ENCODE data around the gene DNAJA3. TPM values are rescaled to one million over a fixed set of nuclear protein-coding genes. Genes with fewer than 3 reads are reported as not detected.
A peak's percentile ranks its signal among the peaks of the same experiment; 100 is the strongest.
"Not testable (repeated sequence)": the region's sequence is repeated elsewhere in the genome, so short reads cannot be mapped to it uniquely, and the experiment has no call there.

Gene DNAJA3
- total RNA-seq, 1 donor: 31.0 TPM

DNA sequence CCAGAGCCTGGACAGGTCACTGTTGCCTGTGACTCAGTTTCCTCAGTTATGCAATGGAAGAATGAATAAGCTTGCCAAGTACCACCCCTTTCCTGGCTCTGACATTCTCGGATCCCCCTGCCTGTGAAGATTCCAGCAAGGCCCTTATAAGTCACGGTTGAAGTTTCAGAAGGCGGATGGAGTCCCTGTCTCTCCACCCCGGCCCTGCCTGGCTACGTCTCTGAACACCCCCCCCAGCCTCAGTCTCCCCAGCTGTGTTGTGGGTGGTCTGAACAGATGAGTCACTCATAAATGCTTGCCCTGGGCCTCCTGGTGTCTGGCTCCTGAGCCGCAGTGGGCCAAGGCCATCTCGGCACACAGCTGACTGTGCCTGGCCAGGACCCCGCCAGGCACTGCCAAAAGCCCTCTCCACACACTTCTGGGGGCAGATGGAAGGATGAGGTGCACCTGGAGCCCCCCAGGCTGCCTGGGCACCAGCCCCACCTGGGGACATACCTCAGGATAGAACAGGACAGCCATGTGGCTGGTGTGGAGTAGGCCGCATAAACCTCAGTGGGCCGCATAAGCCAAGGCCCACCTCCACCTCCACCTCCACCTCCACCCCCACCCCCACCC lies 38.6 kb upstream of the DNAJA3 start:
- DNase-seq (ENCODE audit: low read depth in 2 of 3, low spot score in 2 of 3): no peak

DNA sequence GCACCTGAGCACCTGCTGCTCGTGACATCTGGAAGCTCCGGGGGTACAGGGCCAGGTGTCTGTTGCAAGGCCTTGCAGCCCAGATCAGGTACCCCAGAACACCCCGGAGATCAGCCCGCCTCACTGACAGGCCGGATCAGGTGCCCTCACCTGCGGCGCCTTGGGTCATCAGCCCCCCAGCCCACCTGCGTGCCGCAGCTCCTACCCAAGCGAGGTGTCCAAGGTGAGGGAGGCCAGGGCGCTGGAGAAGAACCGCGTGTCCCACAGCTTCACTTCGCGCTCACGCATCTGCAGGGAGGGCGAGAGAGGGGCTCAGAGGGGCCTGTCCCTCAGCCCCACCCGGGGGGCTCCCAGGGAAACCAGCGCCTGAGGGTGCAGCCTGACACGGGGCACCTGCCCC lies 37.9 kb upstream of the DNAJA3 start:
- DNase-seq (ENCODE audit: low read depth in 2 of 3, low spot score in 2 of 3): no peak

DNA sequence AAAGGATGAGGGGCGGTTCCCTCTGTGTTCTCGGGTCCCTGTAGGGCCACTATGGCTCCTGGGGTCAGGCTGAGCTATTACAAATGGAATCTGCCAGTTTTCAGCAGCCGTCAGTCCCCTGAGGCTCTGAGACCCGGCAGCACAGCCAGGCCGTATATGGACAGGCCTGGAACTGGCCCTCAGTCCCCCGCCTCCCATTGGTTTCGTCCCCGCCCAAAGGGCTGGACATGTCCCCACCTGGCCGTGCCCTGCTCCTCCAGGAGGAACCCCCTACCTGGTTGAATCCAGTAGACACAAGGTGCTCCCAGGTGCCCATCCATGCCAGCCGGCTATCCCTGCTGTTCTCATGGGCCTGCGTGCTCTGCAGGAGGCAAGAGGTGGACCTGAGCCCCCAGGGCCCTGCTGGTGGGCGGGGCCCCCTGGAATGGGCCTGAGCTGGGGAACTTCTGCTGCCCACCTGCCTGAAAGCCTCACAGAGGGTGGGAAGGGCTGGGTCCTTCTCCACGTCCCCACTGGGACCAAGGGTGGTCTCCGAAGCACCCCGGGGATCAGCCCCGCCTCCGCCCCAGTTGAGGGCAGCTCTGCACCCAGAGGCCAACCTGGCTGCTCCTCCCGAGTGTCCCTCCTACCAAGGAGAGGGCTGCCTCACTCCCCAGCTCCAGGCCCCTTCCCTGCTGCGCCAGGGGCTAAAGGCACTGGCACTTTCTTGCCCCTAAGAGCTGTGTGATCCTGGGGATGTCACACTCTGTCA lies 37.2 kb upstream of the DNAJA3 start:
- no peak for DNase-seq (ENCODE audit: low read depth in 2 of 3, low spot score in 2 of 3)

DNA sequence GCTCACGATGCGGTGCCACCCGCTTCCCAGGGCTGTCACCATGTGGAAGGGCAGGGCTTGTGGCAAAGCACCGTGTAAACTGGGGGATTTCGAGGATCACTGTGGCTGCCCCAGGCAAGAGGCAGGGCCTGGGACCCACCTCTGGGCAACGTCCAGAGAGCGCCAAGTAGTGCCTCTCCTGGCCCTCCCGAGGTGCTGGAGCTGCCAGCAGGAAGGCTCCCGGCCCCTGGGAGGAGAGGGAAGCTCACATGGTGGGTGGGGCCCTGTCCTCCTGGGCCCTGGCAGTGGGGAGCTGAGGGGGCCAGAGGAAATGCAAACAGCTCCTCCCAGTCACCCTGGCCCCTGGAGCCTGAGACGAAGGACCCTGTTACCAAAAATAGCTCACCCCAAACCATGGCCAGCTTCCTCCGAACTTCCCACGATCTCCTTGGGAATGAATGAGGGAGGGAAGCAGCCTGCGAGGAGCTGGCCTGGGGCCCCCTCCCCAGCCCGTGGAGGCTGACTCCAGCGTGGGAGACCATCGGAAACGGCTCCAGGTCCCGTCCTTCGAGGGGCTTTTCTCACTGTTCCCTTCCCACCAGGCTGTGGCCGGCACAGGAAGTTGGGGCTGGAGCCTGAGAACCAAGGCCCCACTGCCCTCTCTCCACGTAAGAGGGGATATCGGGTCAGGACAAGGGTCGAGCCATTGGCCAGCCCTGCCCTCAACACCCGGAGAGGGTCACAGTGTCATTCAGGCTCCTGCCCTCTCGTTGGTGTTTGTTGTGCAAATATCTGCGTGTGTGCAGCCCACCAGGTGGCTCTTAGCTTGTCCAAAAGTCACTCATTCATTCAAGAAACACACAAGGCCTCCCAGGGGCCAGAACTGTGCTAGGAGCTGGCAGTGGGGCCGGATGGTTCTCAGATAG lies 36.4 kb upstream of the DNAJA3 start:
- DNase-seq (ENCODE audit: low read depth in 2 of 3, low spot score in 2 of 3): no peak

DNA sequence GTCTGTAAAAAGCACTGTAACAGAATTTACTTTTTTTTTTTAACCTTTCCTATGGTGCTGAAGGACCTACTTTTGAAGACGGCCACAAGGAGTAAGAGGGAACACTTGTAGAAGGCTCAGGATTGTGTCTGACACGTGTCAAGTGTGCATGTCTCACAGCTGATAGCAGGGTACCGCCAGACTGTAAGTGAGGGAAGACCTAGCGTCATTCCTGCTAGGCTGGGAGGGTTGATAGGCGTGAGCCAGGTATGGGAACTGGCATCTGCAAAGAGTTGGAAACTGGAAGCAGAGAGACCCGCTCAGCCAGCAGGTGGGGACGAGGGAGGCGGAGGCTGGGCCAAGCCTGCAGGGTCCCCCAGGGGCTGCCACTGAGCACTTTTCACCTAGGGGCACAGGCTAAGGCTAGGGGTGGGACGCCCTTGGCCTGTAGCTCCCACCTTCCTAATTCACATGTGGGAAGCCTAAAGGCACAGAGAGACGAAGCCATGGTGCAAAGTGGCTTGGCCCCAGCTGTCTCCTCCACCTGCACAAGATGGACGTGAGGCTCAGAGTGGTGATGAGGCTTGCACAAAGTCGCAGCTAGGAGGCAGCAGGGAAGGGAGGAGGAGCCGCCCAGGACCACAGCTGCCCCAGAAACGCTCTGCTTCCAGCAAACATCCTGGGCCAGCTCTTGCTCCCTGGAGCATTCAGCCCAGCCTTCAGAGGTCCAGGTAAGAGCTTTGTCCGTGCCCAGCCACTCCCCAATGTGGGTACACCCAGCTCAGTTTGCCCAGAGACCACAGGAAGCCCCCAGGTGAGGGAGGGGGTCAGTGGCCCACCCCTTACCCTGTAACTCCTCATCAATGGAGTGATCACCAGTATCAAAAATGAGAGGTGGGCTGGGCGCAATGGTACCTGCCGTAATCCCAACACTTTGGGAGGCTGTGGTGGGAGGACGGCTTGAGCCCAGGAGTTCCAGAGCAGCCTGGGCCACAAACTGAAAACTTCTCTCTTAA lies 35.1 kb upstream of the DNAJA3 start:
- DNase-seq (ENCODE audit: low read depth in 2 of 3, low spot score in 2 of 3): no peak

DNA sequence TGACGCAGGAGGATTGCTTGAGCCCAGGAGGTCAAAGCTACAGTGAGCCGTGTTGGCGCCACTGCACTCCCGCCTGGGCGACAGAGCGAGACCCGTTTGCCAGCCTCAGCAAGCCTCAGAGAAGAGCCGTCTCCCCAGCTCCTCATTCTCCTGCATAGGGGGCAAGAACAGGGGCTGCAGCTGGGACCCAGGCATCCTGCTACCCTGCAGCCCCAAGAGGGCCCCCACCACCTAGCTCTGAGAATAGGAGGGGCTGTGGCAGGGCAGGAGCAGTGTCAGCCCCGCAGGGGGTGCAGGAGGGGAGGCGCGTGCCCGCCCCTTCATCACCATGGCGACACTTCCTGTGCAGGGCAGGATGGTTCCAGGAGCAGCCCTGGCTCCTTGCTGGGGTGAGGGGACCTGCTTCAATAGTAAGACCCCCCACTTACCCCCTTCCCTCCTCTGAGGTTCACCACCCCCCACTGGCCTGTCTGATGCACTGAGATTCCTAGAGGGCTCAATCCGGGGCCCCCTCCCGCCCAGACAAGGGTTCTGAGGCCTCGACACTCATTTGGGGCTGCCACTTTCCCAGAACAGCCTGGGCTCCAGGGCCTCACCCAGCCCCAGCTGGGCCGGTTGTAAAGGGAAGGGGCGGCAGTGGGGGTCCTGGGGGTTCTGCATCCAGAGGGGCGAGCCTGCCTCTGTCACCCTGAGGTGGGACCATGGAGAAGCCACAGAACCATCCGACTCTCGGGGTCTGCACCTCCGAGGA lies 33.9 kb upstream of the DNAJA3 start:
- no peak for DNase-seq (ENCODE audit: low read depth in 2 of 3, low spot score in 2 of 3)

DNA sequence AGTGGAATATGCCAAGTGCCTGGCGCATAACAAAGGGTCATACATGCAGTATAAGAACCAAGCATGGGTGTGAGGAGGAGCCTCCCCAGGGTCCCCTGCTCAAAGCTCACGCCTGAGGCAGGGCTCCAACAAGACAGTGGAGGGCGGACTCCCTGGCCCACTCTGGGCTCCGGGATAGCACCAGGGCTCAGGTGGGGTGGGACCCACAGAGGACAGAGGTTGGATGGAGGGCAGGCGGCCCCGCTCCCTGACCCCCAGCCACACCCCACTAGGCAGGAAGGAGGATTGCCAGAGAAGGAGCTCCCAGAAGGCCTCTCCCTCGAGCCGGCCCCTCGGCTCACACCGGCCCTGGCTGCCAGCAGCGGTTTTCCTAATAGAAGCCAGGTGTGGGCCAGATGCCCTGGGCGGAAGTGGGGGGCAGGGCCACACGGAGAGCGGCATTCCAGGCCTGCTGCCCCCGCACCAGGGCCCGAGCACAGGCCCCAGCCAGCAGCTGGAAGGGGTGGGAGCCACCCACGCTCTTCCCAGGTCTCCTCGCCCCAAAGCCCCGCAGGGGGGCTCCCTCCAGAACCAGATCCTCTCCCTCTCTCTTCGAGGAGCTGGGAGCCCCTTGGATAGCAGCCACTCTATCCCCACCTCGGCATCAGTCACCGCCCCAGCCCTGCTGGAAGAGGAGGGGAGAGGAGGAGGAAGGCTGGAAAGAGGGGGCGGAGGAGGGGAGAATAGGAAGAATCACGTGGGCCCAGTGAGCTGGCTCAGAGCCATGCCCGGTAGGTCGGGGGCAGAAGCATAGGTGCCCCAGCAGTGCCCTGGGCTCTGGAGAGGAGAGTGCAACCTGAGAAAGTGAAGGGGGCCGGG lies 33.1 kb upstream of the DNAJA3 start:
- DNase-seq (ENCODE audit: low read depth in 2 of 3, low spot score in 2 of 3): no peak

DNA sequence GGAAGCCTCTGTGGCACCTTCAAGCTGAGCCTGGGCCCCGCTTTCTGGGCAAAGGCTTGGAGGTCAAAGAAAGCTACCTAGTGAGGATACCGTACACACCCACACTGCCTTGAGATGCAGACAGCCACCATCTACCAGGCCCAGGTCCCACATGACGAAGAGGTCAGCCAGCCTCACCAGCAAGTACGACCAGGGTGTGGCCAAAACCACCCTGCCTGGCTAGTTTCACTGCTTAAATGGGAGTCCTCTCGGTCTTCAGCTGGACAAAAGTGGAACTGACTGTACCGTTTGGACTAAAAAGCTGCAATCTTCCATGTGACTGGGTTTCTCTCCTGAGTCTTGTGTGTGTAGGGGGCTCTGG lies 32.4 kb upstream of the DNAJA3 start:
- no peak for DNase-seq (ENCODE audit: low read depth in 2 of 3, low spot score in 2 of 3)

DNA sequence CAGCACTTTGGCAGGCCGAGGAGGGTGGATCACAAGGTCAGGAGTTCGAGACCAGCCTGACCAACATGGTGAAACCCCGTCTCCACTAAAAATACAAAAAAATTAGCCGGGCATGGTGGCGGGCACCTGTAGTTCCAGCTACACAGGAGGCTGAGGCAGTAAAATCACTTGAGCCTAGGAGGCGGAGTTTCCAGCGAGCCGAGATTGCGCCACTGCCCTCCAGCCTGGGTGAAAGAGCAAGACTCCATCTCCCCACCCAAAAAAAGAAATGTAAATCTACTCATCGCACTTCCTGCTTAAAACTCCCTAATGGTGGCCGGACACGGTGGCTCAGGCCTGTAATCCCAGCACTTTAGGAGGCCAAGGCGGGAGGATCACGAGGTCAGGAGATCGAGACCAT lies 31.8 kb upstream of the DNAJA3 start:
- not testable (repeated sequence) for DNase-seq (ENCODE audit: low read depth in 2 of 3, low spot score in 2 of 3)

DNA sequence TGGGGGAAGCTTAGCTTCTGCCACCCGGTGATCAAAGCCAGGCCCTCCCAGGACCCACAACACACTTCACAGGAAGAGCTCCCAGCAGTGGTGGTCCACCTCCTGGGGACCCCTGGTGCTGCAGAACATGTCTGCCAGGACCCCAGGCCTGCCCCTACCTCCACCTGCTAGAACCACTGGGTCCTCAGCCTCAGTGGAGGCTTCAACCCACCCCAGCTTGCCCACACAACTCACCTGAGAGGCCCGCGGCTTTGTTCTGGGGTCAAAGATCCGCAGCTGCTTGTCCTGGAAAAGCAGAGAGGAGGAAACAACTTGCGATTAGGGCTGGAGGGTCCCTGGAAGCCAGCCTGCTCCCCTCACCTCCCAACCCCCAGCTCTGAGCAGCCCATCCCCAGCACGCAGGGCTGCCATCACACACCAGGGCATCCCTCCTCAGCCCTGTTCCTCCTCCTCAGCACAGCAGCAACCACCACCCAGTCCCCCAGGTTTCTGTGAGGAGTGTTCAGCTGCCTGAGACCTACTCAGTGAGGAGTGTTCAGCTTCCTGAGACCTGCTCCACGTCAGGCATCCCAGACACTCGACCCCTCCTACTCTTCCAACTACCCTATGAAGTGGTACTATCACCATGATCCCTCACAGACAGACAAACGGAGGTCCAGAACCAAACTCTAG lies 30.5 kb upstream of the DNAJA3 start:
- DNase-seq (ENCODE audit: low read depth in 2 of 3, low spot score in 2 of 3): no peak

DNA sequence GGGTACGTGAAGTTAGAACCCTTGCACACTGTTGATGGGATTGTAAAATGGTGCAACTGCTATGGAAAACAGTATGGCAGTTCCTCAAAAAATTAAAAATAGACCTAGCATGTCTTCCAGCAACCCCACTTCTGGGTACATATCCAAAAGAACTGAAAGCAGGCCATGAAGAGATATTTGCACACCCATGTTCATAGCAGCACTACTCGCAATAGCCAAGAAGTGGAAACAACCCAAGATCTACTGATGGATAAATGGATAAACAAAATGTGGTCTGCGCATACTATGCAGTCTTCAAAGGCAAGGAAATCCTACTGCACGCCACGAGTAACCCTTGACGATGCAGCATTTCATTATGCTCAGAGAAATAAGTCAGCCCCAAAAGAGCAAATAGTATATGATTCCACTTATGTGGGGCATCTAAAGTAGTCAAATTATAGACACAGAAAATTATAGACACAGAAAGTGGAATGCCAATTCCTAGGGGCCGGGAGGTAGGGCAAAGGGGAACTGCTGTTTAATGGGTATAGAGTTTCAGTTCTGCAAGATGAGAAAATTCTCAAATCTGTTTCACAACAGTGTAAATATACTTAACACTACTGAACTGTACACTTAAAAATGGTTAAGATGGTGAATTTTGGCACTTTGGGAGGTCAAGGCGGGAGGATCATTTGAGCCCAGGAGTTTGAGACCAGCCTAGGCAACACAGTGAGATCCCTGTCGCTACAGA lies 26.5 kb upstream of the DNAJA3 start:
- DNase-seq (ENCODE audit: low read depth in 2 of 3, low spot score in 2 of 3): no peak

DNA sequence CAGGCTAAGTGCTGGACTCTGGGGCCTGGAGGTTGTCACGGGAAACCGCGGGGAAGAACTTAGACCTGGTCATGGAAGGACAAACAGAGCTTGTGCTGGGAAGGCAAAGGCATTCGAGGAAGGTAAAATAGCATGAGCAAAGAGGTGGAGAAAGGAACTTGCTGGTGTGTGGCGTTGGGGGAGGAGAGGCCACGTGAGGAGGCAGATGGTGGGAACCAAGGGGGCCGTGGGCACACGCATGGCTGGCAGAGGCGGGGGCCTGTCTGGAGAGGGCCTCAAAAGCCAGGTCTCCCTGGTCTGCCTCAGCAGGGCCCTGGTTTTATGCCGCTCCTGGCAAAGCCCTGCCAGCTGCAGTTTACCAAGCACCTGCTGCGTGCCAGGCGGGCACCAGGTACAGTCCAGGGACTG lies 24.6 kb upstream of the DNAJA3 start:
- no peak for DNase-seq (ENCODE audit: low read depth in 2 of 3, low spot score in 2 of 3)

DNA sequence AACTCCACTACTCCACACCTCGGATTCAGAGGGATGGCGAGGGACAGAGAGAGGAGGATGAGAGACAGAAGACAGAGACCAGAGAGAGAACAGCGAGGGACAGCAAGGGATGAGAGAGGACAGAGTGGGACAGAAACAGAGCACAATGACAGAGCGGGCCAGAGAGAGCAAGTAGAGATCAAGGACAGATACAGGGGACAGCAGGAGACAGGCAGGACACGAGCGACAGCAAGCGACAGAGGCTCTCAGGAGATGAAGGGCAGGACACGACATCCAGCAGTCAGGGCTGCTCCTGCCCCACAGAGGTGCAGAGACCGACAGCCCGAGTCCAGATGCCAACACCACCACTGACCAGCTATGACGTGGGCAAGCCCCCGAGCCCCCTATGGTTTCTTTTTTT lies 24.2 kb upstream of the DNAJA3 start:
- DNase-seq (ENCODE audit: low read depth in 2 of 3, low spot score in 2 of 3): no peak

DNA sequence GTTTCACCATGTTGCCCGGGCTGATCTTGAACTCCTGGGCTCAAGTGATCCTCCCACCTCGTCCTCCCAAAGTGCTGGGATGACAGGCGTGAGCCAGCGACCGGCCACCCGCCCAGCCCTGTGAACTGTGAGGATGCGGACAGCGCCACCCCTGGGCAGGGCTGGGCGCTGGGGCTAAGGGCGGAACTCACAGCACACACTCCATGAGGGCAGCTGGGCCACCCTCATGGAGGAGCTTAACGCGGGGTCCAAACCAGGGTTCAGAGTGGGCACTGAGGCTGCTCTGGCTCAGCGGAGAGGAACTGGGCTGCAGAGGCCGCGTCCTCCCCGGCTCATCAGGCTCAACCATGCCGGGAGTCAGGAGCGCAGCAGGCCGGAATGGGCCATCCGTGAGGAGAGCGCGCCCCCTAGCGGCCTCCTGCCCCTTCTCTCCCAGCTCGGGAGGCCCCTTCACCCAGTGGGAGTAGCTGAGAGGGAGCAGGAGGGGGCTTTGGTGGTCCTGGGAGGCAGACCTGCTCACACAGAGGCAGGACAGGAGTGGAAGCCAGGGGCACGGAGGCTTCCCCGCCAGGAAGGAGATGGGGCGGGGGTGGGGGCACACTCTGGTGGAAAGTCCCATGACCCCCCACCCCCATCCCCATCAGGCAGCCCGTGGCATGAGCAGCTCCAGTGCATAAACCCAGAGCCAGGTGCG lies 23.1 kb upstream of the DNAJA3 start:
- DNase-seq (ENCODE audit: low read depth in 2 of 3, low spot score in 2 of 3): peak; percentile 37 to 73 (median 56)

DNA sequence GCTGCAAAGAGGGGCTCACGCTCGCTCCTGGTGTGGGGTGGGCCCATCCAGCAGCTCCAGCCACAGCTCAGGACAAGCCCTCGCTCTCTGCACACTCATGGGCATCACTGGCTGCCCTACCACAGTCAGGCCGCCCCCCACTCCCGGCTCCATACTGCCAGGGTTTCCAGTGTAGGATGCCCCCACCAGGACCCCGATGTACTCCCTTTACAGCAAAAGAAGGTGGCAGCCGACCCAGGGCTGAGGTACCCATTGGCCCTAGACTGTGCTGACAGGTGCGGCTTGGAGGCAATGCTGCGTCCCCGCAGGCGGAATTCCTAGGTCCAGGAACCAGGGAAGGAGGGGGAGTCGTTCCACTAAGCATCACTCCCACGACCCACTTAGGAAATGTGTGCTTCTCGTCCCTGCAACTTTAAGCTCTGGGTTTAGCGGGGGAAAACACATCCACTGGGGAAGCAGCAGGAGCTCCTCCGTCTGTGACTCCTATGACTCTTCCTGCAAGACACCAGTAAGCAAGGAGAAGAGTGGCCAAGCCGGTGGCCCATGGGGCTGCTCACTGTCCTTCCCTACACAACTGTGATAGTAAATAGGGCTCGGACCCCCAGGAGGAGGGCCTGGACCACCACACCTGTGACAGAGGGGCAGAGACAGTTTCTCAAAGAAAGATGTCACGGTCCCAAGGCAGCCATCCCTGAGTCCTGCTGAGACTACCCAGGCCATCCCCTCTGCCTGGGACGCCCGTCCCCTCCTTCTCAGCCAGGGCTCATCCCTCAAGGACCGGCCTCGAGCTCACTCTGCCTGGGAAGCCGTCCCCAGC lies 22.3 kb upstream of the DNAJA3 start:
- DNase-seq (ENCODE audit: low read depth in 2 of 3, low spot score in 2 of 3): no peak

Measured in hematopoietic multipotent progenitor cell (in vitro differentiated cells).